Cardiac fibroblast (primary cell): ENCODE data around the gene COL27A1.

Source experiments
- DNase-seq, 2 donors: peaks; one replicate each; pipeline versions ENCODE4 v3.0.0 to v3.0.0-alpha.2; 2010; ENCODE audit warnings: low read depth in 2 of 2
- H3K4me3 ChIP-seq, 2 donors: replicated peaks in 1 of 2; 1 replicate in 1 of 2; 2 replicates in 1 of 2; pipeline ENCODE4 v1.5.1; 2011; ENCODE audit warnings: low read depth in 2 of 2, low read length in 2 of 2, mild to moderate bottlenecking in 2 of 2, moderate library complexity in 1 of 2
- CTCF ChIP-seq: IDR thresholded peaks from one replicate; pipeline ENCODE4 v1.5.1; 2011; ENCODE audit warnings: low read depth, mild to moderate bottlenecking, low read length, inconsistent platforms

The COL27A1 gene

DNA sequence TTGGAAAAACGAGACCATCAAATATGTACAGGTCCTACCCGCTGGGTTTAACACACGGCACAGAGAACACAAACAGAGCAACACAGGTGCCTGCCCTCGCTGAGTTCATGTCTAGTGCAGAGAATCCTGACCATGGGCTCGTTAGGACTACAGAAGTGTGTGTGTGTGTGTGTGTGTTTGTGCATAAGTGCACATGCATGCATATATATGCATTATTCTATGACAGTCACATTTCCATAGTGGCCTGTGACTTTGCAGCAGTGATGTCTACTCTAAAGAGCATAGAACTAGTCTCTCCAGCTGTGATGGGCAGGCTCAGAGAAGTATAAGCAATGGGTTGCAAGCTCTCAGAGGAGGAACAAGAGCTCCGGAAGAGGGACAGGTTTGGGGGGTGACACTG is 202.0 kb downstream of the COL27A1 start:
- DNase-seq = no peak
- TF ChIP-seq CTCF = no peak
- H3K4me3 ChIP-seq = no peak overlapping the region

- no peak for DNase-seq
- no peak overlapping the region for H3K4me3 ChIP-seq
- TF ChIP-seq CTCF = no peak
Measured at GRCh38 chr9:114357911-114358328, 202.6 kb downstream of the COL27A1 start.

- no peak for DNase-seq
- H3K4me3 ChIP-seq = no peak overlapping the region
- no peak for TF ChIP-seq CTCF
Measured at GRCh38 chr9:114359801-114360200, 204.5 kb downstream of the COL27A1 start.

DNA sequence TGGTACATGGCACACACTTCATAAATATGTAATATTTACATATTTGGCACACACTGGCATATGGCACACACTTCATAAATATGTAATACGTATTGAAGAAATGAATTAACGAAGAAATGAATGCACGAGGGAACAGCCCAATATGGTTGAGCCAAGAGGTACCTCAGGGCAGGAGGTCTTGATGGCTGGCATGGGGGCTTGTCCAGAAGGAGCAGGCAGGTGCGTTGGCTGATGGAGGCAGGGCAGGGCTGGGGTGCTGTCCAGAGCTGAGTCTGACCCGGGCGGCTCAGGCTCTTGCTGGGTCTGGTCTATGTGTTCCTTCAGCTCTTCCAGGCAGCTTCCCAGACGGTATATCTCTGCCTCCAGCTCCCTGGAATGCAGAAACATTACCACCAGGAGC is 206.2 kb downstream of the COL27A1 start:
- no peak for DNase-seq
- TF ChIP-seq CTCF = no peak
- H3K4me3 ChIP-seq = no peak overlapping the region
